ENCODE data around the gene MUC22. TPM values are rescaled to one million over a fixed set of nuclear protein-coding genes. Genes with fewer than 3 reads are reported as not detected.

MUC22 gene
- polyA plus RNA-seq (2011; rRNA removed), result not detected in 2 replicates
- polyA plus RNA-seq (2012; cell fraction: cytosol; rRNA removed), result under 0.01 TPM in 1 of 2 replicates, not detected in the other
- polyA plus RNA-seq (2012; cell fraction: nucleus; rRNA removed), result under 0.01 and 0.01 TPM in 2 replicates
- polyA plus RNA-seq (2017; fragmentation: RNase III; extraction: RNeasy Plus Mini Kit Qiagen cat#74134 plus additional on column Dnase treatment), result not detected in 3 replicates
- polyA minus RNA-seq (2011; rRNA and poly(A)+ RNA removed), result not detected in 2 replicates

- TF ChIP-seq, protein P1, sequence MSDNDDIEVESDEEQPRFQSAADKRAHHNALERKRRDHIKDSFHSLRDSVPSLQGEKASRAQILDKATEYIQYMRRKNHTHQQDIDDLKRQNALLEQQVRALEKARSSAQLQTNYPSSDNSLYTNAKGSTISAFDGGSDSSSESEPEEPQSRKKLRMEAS (IDR thresholded peaks at IDR 0.05), result no peak
- ChIA-PET POLR2A (no interaction called here), CTCF (interaction anchor here (0.7 to 0.9 kb wide), 2 partner anchors 38 to 58 kb away, joined by 3 read pairs; no protein-coding TSS in a partner anchor)
- DNase-seq (ENCODE audit: low read depth in 1 of 2, low spot score in 1 of 2), result no peak
- Histone ChIP-seq H3K9me3 (0 out of 3 replicates have a peak, but pooled peaks cover 8% of the 10 kb centered on the region), H3K4me3 (no peak within 1 kb of the TSS), H3K4me1 (peaks cover 16% of the 10 kb centered on the region), H3K27ac (no peak within 1 kb of the TSS; a peak in 1 of 6 replicates), H3K4me2 (no peak within 1 kb of the TSS)
- 82% methylated on average over 4 of the region's 4 CpGs for WGBS (ENCODE audit: missing lambda C conversion rate)
- peak in 1 of 2 experiments; percentile 61; a peak in 2 of 6 replicates for ATAC-seq
- FAIRE-seq, result no peak
Observed at GRCh38 chr6:31010393-31011060, at the start of gene MUC22. TSS of gene MUC22 (plus strand) at chr6:31010474. CDS start at chr6:31010707, 233 bp downstream.

DNA sequence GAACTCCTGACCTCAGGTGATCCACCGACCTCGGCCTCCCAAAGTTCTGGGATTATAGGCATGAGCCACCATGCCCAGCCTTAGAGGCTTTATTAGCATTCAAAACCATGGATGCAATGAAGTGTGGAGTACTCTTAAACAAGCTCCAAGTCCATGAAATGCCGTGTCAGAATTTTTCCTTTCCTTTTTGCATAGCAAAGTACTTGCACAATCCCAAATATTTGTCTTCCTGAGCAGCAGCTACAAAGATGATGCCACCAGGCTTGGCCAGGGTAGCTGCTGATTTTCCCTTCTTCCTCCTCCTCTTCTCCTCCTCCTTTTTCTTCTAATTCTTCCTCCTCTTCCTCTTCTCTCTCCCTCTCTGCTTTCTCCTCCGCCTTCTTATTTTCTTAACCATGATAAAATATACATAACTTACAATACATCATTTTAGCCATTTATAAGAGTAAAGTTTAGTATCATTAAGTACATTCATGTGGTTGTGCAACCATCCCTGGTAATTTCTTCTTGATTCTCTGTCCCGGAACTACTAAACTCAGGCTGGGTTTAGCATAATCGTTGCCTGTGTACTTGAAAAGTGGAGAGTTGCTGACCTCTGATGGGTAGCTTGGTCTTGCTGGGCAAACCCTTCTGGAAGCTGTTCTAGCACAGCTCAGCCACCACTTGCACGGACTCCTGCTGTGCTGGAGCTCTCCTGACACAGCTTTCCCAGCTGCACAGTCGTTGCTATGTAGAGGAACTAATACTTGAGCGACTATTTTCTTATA lies 49.2 kb upstream of the MUC22 start:
- 0 out of 3 replicates have a peak overlapping the region, but pooled peaks have one; percentile 8 for H3K4me2 ChIP-seq
- no peak overlapping the region for H3K27ac ChIP-seq
- peak in 1 of 2 experiments; percentile 21; a peak in 1 of 6 replicates for ATAC-seq
- no peak overlapping the region for H3K4me3 ChIP-seq
- no peak for TF ChIP-seq SMC3 (IDR thresholded peaks at IDR 0.05)
- TF ChIP-seq, protein P2, sequence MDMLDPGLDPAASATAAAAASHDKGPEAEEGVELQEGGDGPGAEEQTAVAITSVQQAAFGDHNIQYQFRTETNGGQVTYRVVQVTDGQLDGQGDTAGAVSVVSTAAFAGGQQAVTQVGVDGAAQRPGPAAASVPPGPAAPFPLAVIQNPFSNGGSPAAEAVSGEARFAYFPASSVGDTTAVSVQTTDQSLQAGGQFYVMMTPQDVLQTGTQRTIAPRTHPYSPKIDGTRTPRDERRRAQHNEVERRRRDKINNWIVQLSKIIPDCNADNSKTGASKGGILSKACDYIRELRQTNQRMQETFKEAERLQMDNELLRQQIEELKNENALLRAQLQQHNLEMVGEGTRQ (IDR thresholded peaks at IDR 0.05), result no peak
- TF ChIP-seq FOXS1 (CRISPR knock-in tag; IDR thresholded peaks at IDR 0.05), result no peak
- TF ChIP-seq KDM1A (IDR thresholded peaks at IDR 0.05; ENCODE audit: low read depth), result no peak
- no peak for TF ChIP-seq REST (IDR thresholded peaks at IDR 0.05)
- peak in 1 of 2 experiments; percentile 25; a peak in 1 of 4 replicates for TF ChIP-seq CEBPB (IDR thresholded peaks at IDR 0.05)
- TF ChIP-seq, protein P3, sequence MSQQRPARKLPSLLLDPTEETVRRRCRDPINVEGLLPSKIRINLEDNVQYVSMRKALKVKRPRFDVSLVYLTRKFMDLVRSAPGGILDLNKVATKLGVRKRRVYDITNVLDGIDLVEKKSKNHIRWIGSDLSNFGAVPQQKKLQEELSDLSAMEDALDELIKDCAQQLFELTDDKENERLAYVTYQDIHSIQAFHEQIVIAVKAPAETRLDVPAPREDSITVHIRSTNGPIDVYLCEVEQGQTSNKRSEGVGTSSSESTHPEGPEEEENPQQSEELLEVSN (IDR thresholded peaks at IDR 0.05; ENCODE audit: borderline replicate concordance, low read depth), result no peak
- ChIA-PET POLR2A (interaction anchor here (0.5 kb wide), 1 partner anchor 74 kb away, joined by 3 read pairs; no protein-coding TSS in a partner anchor), CTCF (interaction anchor here (1.0 to 2.7 kb wide), 4 partner anchors 9 to 109 kb away, joined by 3 to 6 read pairs (median 4); no protein-coding TSS in a partner anchor)
- FAIRE-seq, result no peak
- DNase-seq (ENCODE audit: low read depth in 1 of 2, low spot score in 1 of 2), result no peak
- WGBS (ENCODE audit: missing lambda C conversion rate), result 54% methylated on average over 9 of the region's 9 CpGs
- H3K9me3 ChIP-seq, result no peaks in the 10 kb centered on the region
- H3K4me1 ChIP-seq, result no peaks in the 10 kb centered on the region

DNA sequence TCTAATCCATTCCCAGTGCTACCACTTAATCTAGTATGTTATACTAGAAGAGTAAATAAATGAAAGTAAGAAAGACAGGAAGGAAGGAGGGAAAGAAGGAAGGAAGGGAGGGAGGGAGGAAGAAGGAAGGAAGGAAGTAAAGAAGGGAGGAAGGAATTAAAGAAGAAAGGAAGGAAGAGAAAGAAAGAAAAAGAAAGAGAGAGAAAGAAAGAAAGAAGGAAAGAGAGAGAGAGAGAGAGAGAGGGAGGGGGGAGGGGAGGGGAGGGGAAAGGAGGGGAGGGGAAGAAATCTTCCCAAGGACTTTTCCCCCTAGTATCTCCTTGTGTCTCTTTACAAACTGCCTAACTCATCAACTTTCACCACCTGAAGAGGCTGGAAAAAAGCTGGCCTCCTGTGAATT lies 47.6 kb upstream of the MUC22 start:
- TF ChIP-seq HOXB13 (CRISPR knock-in tag; IDR thresholded peaks at IDR 0.05; ENCODE audit: low read depth), result no peak
- TF ChIP-seq, protein P3 (IDR thresholded peaks at IDR 0.05; ENCODE audit: borderline replicate concordance, low read depth), result no peak
- no peak for TF ChIP-seq NPAS2 (CRISPR knock-in tag; IDR thresholded peaks at IDR 0.05; ENCODE audit: borderline replicate concordance)
- no peak for TF ChIP-seq EHMT2 (IDR thresholded peaks at IDR 0.05; ENCODE audit: low read depth)
- TF ChIP-seq CHD2 (IDR thresholded peaks at IDR 0.05; ENCODE audit: low read length, partially characterized antibody), result no peak
- no peak for TF ChIP-seq KDM1A (IDR thresholded peaks at IDR 0.05; ENCODE audit: low read depth)
- TF ChIP-seq HDAC2 (IDR thresholded peaks at IDR 0.05), result no peak
- TF ChIP-seq FOSB (CRISPR knock-in tag; IDR thresholded peaks at IDR 0.05), result no peak
- no peak for TF ChIP-seq JUN (IDR thresholded peaks at IDR 0.05)
- no peak for TF ChIP-seq FOSL2 (IDR thresholded peaks at IDR 0.05)
- no peak for TF ChIP-seq FOSL2 (CRISPR knock-in tag; IDR thresholded peaks at IDR 0.05)
- FAIRE-seq (no peak), ATAC-seq (no peak), DNase-seq (ENCODE audit: low read depth in 1 of 2, low spot score in 1 of 2) (no peak)
- no peaks in the 10 kb centered on the region for H3K9me3 ChIP-seq
- ChIA-PET POLR2A (no interaction called here), CTCF (interaction anchor here (2.1 to 2.7 kb wide), 2 partner anchors 20 to 108 kb away, joined by 4 to 6 read pairs; no protein-coding TSS in a partner anchor)
- no peak overlapping the region for H3K27ac ChIP-seq
- H3K4me1 ChIP-seq, result no peaks in the 10 kb centered on the region
- H3K4me3 ChIP-seq, result no peak overlapping the region
- no peak overlapping the region for H3K4me2 ChIP-seq

Data from A549 (cell line).